Skeletal muscle satellite cell (primary cell): Measurements from ENCODE around the gene KAT6B.

Source experiments
- H3K27me3 ChIP-seq: 2 replicates; pipeline ENCODE4 v1.7.0; 2013; ENCODE audit warnings: low read length; ENCODE audit not compliant: control insufficient read depth, insufficient read depth
- H3K36me3 ChIP-seq: 2 replicates; pipeline ENCODE4 v1.7.0; 2013; ENCODE audit warnings: mild to moderate bottlenecking, control low read depth, low read length; ENCODE audit not compliant: insufficient read depth
- H3K4me1 ChIP-seq: 2 replicates; pipeline ENCODE4 v1.7.0; 2013; ENCODE audit warnings: low read length; ENCODE audit not compliant: control insufficient read depth, insufficient read depth
- H3K4me2 ChIP-seq: 2 replicates; pipeline ENCODE4 v1.7.0; 2013; ENCODE audit warnings: mild to moderate bottlenecking, low read length
- H3K4me3 ChIP-seq: 2 replicates; pipeline ENCODE4 v1.7.0; 2013; ENCODE audit warnings: low read length
- H3K9ac ChIP-seq: 2 replicates; pipeline ENCODE4 v1.7.0; 2013; ENCODE audit warnings: mild to moderate bottlenecking, low read depth, low read length, moderate library complexity
- H3K9me3 ChIP-seq: replicated peaks from 2 replicates; pipeline ENCODE4 v1.7.0; 2013; ENCODE audit warnings: mild to moderate bottlenecking, control low read depth, low read length

KAT6B gene

DNA sequence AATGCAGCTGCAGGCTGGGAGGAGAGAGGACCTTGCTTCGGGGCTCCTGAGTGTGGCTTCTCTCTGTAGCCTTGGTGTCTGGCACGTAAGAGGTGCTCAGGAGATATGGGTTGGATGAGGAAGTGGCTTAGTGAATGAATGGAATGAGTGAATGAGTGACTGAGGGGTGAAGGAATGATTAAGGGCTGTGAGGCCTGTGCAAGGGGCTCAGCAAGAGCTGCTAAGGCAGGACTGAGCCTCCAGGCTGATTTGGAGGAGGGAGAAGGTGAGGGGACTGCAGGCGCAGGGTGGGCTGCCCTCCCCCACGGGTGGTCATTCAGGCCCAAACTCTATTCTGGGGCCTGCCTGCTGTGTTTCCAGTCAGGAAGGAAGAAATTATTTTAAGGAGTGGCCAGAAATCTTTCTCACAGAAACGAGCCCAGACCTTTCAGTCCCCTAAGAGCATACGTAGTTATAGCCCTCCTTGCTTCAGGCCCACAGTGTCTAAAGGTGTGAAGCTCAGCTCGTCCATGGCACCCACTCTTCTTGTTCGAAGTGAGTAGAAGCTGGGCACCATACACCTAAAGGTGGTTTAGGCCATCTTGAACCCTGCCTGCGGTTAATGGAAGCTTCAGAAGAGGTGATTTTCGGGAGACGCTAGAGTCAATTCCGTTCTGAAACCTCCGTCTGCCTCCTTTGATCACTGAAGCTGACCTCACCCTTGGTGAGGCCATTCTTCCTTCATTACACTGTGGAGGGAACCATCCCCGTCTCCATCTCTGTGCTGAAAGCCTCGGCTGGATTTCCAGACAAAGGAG is 235.5 kb downstream of the KAT6B start:
- Histone ChIP-seq H3K9ac (no peak overlapping the region), H3K27me3 (no peaks in the 10 kb centered on the region), H3K9me3 (no peaks in the 10 kb centered on the region), H3K4me2 (no peak overlapping the region), H3K4me1 (no peaks in the 10 kb centered on the region), H3K4me3 (no peak overlapping the region), H3K36me3 (no peaks in the 10 kb centered on the region)

DNA sequence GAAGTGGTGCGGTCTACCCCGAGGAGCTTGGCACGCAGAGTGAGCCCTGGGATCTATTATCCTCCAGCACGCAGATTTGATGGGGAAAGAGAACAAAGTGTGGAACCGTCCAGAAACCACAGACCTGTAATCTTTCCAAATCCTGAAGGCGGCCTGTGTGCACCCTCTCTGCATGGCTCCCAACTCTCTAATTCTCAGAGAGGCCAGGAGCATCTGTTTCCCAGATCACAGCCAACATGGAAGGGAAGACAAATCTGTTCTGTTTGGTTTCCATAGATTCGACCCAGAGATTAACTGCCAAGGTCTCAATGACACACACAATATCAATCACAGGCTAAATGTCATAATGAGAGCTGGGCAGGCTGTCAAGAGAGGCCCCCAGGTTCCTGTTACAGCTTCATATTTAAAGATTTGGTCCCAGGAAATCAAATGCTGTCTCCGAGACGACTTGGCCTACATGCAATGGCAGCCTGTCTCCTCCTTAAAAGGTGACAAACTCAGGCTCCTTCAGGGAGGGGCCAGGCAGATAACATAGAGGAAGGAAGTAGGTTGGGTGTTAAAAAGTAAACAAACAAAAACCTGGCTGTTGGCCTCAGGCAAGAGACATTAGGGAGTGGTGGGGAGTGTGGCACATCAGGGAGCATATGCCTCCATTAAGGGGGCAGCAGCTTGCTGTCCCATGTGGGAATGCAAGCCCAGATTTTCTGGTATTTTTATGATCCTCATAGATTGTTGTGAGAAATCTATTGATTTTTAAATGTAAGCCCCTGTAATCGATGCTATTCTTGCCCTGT is 236.3 kb downstream of the KAT6B start:
- Histone ChIP-seq H3K4me1 (no peaks in the 10 kb centered on the region), H3K9ac (no peak overlapping the region), H3K4me2 (no peak overlapping the region), H3K36me3 (no peaks in the 10 kb centered on the region), H3K27me3 (no peaks in the 10 kb centered on the region), H3K4me3 (no peak overlapping the region), H3K9me3 (no peaks in the 10 kb centered on the region)

- no peaks in the 10 kb centered on the region for H3K9me3 ChIP-seq
- no peaks in the 10 kb centered on the region for H3K36me3 ChIP-seq
- H3K4me1 ChIP-seq, result no peaks in the 10 kb centered on the region
- H3K9ac ChIP-seq, result no peak overlapping the region
- no peak overlapping the region for H3K4me3 ChIP-seq
- H3K27me3 ChIP-seq, result no peaks in the 10 kb centered on the region
- no peak overlapping the region for H3K4me2 ChIP-seq
Measured at GRCh38 chr10:75063461-75064230, 237.2 kb downstream of the KAT6B start.

DNA sequence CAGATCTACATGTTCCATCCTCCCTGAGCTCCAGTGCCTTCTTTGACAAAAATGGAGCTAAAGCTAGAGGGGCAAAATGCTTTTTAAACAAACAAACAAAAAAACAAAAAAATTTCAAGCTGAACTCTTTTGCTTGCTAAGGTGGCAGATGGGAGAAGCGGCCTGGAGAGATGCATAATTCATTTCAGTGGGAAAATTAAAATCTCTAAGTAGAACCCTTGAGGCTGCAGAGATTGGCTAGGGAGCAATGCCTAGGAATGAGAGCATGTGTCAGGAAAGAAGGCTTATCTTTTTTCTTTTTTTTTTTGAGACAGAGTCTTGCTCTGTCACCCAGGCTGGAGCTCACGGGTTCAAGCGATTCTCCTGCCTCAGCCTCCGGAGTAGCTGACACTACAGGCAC is 238.7 kb downstream of the KAT6B start:
- Histone ChIP-seq H3K9me3 (no peaks in the 10 kb centered on the region), H3K4me2 (no peak overlapping the region), H3K27me3 (no peaks in the 10 kb centered on the region), H3K36me3 (no peaks in the 10 kb centered on the region), H3K4me1 (no peaks in the 10 kb centered on the region), H3K4me3 (no peak overlapping the region), H3K9ac (no peak overlapping the region)

- H3K4me2 ChIP-seq, result no peak overlapping the region
- H3K9me3 ChIP-seq, result no peaks in the 10 kb centered on the region
- no peak overlapping the region for H3K4me3 ChIP-seq
- no peak overlapping the region for H3K9ac ChIP-seq
- no peaks in the 10 kb centered on the region for H3K4me1 ChIP-seq
- H3K36me3 ChIP-seq, result no peaks in the 10 kb centered on the region
- no peaks in the 10 kb centered on the region for H3K27me3 ChIP-seq
Measured at GRCh38 chr10:75066271-75066670, 239.9 kb downstream of the KAT6B start.

DNA sequence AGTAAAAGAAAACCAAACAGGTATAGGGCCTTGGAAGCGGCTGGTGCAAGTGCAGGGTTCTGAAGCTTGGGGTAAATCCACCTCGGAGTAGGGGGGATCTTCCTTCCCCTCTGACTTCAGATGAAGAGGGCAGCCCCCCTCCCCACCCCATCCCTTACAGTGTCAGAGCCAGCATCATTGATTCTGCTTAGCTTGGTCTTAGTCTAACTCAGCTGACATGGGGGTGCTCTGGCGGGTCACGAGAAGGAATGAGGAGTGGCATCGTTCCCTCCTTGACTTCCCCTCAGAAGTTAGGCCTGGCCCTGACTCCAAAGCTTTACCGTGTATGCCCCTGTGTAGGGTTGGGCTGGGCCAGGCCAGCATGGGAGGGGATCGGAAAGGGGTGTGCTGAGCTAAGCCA is 240.9 kb downstream of the KAT6B start:
- H3K4me1 ChIP-seq, result no peaks in the 10 kb centered on the region
- H3K9ac ChIP-seq, result no peak overlapping the region
- H3K4me3 ChIP-seq, result no peak overlapping the region
- H3K36me3 ChIP-seq, result no peaks in the 10 kb centered on the region
- no peak overlapping the region for H3K4me2 ChIP-seq
- H3K9me3 ChIP-seq, result no peaks in the 10 kb centered on the region
- no peaks in the 10 kb centered on the region for H3K27me3 ChIP-seq

GRCh38 chr10:75068523-75068922 is 242.1 kb downstream of the KAT6B start:
- H3K4me2 ChIP-seq, result no peak overlapping the region
- H3K4me1 ChIP-seq, result no peaks in the 10 kb centered on the region
- no peaks in the 10 kb centered on the region for H3K9me3 ChIP-seq
- H3K9ac ChIP-seq, result no peak overlapping the region
- no peaks in the 10 kb centered on the region for H3K27me3 ChIP-seq
- H3K4me3 ChIP-seq, result no peak overlapping the region
- H3K36me3 ChIP-seq, result no peaks in the 10 kb centered on the region

GRCh38 chr10:75070476-75070875 is 244.1 kb downstream of the KAT6B start:
- no peaks in the 10 kb centered on the region for H3K36me3 ChIP-seq
- no peak overlapping the region for H3K9ac ChIP-seq
- H3K4me2 ChIP-seq, result no peak overlapping the region
- H3K4me3 ChIP-seq, result no peak overlapping the region
- no peaks in the 10 kb centered on the region for H3K9me3 ChIP-seq
- no peaks in the 10 kb centered on the region for H3K4me1 ChIP-seq
- no peaks in the 10 kb centered on the region for H3K27me3 ChIP-seq

GRCh38 chr10:75070961-75071428 is 244.6 kb downstream of the KAT6B start:
- Histone ChIP-seq H3K9me3 (no peaks in the 10 kb centered on the region), H3K4me3 (no peak overlapping the region), H3K4me1 (no peaks in the 10 kb centered on the region), H3K9ac (no peak overlapping the region), H3K36me3 (no peaks in the 10 kb centered on the region), H3K27me3 (no peaks in the 10 kb centered on the region), H3K4me2 (no peak overlapping the region)

DNA sequence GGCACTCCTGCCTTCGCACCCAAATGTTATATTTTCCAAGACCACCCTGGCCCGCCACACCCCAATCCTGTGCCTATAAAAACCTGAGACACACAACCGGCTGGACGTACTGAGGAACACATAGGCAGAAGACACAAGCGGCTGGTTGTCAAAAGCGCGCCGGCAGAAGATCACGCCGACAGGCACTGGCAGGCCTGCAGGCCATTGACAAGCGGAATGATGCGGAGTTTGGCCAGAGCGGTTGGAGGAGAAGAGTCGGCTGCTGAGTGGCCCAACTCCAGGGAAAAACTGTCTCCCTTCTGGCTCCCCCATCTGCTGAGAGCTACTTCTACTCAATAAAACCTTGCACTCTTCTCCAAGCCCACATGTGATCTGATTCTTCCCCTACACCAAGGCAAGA is 245.4 kb downstream of the KAT6B start:
- Histone ChIP-seq H3K9ac (no peak overlapping the region), H3K36me3 (no peaks in the 10 kb centered on the region), H3K4me1 (no peaks in the 10 kb centered on the region), H3K4me3 (no peak overlapping the region), H3K9me3 (no peaks in the 10 kb centered on the region), H3K27me3 (no peaks in the 10 kb centered on the region), H3K4me2 (no peak overlapping the region)

DNA sequence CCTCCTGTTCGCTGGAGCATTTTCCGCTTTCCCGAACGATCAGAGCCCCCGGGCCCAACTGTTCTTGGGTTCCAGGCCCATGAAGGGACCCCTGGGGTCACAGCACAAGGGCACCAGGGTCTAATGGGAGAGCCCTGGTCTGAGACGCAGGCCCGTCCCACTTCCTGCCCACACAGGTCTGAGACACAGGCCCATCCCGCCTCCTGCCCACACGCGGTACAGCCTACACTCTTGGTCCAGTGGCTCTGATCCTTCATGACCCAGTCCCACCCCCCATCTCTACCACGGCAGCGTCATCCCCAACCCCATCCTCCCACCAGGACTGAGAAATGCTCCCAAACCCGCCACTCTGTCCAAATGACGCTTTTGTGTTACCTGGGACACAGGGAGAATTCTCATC is 246.3 kb downstream of the KAT6B start:
- no peaks in the 10 kb centered on the region for H3K9me3 ChIP-seq
- H3K4me1 ChIP-seq, result no peaks in the 10 kb centered on the region
- H3K9ac ChIP-seq, result no peak overlapping the region
- H3K4me2 ChIP-seq, result no peak overlapping the region
- H3K27me3 ChIP-seq, result no peaks in the 10 kb centered on the region
- no peaks in the 10 kb centered on the region for H3K36me3 ChIP-seq
- H3K4me3 ChIP-seq, result no peak overlapping the region
